ENCODE data around the gene SH3D19.

SH3D19 gene

DNA sequence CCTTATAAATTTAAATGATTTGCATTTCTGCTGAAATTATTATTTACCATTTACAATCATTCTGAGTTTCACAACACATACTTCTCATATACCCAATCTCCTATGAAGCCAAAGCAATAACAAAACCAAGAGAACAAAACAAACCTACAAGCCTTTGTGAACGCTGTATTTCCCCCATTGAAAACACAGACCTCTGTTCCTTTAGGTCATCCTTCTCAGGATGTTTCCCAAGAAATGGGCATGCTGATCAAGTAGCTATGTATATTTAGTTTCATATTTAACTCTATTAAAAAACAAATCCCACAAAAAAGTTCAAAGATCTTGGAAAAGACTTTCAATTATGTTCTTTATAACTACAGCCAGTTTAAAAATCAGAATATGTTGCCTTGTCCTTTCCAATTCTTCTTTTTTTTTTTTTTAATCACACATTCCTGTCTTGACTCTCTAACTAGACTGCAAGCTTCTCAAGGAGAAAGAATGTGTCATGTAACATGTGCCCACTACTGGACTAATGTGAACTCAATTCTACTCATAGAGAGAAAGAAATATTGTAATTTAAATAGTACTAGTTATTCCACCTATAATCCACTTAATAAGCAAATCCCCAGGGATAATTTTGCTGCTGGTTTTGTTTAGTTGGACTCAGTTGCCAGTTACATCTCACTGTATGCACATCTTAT, 132.7 kb downstream of the SH3D19 start:
- H3K79me2 ChIP-seq (ENCODE audit: low read length) = no peaks in the 10 kb centered on the region
- no peak overlapping the region for H3K4me3 ChIP-seq (ENCODE audit: low read length)
- no peaks in the 10 kb centered on the region for H3K36me3 ChIP-seq (replicated peaks; ENCODE audit: low read depth, low read length)
- TF ChIP-seq, protein P1, sequence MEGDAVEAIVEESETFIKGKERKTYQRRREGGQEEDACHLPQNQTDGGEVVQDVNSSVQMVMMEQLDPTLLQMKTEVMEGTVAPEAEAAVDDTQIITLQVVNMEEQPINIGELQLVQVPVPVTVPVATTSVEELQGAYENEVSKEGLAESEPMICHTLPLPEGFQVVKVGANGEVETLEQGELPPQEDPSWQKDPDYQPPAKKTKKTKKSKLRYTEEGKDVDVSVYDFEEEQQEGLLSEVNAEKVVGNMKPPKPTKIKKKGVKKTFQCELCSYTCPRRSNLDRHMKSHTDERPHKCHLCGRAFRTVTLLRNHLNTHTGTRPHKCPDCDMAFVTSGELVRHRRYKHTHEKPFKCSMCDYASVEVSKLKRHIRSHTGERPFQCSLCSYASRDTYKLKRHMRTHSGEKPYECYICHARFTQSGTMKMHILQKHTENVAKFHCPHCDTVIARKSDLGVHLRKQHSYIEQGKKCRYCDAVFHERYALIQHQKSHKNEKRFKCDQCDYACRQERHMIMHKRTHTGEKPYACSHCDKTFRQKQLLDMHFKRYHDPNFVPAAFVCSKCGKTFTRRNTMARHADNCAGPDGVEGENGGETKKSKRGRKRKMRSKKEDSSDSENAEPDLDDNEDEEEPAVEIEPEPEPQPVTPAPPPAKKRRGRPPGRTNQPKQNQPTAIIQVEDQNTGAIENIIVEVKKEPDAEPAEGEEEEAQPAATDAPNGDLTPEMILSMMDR (IDR thresholded peaks at IDR 0.05; ENCODE audit: low read depth, low read length) = no peak
- TF ChIP-seq EZH2phosphoT487 (IDR thresholded peaks at IDR 0.05; ENCODE audit: low read depth) = no peak
- H4K20me1 ChIP-seq (ENCODE audit: insufficient read depth, low read length) = no peaks in the 10 kb centered on the region
- H3K27ac ChIP-seq (ENCODE audit: low read length) = no peak overlapping the region
- no peaks in the 10 kb centered on the region; the same call in 1 of the 2 replicates for H3K9me3 ChIP-seq (ENCODE audit: insufficient read depth, low read length)
- H3K4me2 ChIP-seq (ENCODE audit: low read length) = no peak overlapping the region
- no peak overlapping the region for H3K9ac ChIP-seq (ENCODE audit: low read length)
- H2AFZ ChIP-seq (ENCODE audit: low read depth, low read length) = no peak overlapping the region
- H3K4me1 ChIP-seq (ENCODE audit: low read length) = peaks cover 3% of the 10 kb centered on the region; the same call in 1 of the 2 replicates
- no peaks in the 10 kb centered on the region for H3K27me3 ChIP-seq (ENCODE audit: low read depth, low read length)

- no peak overlapping the region for H3K4me2 ChIP-seq (ENCODE audit: low read length)
- no peaks in the 10 kb centered on the region for H4K20me1 ChIP-seq (ENCODE audit: insufficient read depth, low read length)
- H3K4me1 ChIP-seq (ENCODE audit: low read length) = peaks cover 6% of the 10 kb centered on the region; the same call in 1 of the 2 replicates
- H3K27ac ChIP-seq (ENCODE audit: low read length) = no peak overlapping the region
- no peaks in the 10 kb centered on the region for H3K79me2 ChIP-seq (ENCODE audit: low read length)
- no peak overlapping the region for H3K9ac ChIP-seq (ENCODE audit: low read length)
- H3K9me3 ChIP-seq (ENCODE audit: insufficient read depth, low read length) = no peaks in the 10 kb centered on the region
- no peaks in the 10 kb centered on the region for H3K36me3 ChIP-seq (replicated peaks; ENCODE audit: low read depth, low read length)
- H3K4me3 ChIP-seq (ENCODE audit: low read length) = no peak overlapping the region
- TF ChIP-seq, protein P1 (IDR thresholded peaks at IDR 0.05; ENCODE audit: low read depth, low read length) = no peak
- TF ChIP-seq EZH2phosphoT487 (IDR thresholded peaks at IDR 0.05; ENCODE audit: low read depth) = no peak
- no peaks in the 10 kb centered on the region for H3K27me3 ChIP-seq (ENCODE audit: low read depth, low read length)
- no peak overlapping the region for H2AFZ ChIP-seq (ENCODE audit: low read depth, low read length)
Observed at GRCh38 chr4:151184523-151185458, 140.6 kb downstream of the SH3D19 start.

- Histone ChIP-seq H3K4me2 (ENCODE audit: low read length) (no peak overlapping the region), H2AFZ (ENCODE audit: low read depth, low read length) (no peak overlapping the region), H3K9me3 (ENCODE audit: insufficient read depth, low read length) (no peaks in the 10 kb centered on the region), H4K20me1 (ENCODE audit: insufficient read depth, low read length) (no peaks in the 10 kb centered on the region), H3K27ac (ENCODE audit: low read length) (no peak overlapping the region), H3K4me3 (ENCODE audit: low read length) (no peak overlapping the region), H3K9ac (ENCODE audit: low read length) (no peak overlapping the region), H3K79me2 (ENCODE audit: low read length) (no peaks in the 10 kb centered on the region), H3K27me3 (ENCODE audit: low read depth, low read length) (no peaks in the 10 kb centered on the region), H3K36me3 (replicated peaks; ENCODE audit: low read depth, low read length) (no peaks in the 10 kb centered on the region), H3K4me1 (ENCODE audit: low read length) (peaks cover 6% of the 10 kb centered on the region; the same call in 1 of the 2 replicates)
- no peak for TF ChIP-seq EZH2phosphoT487 (IDR thresholded peaks at IDR 0.05; ENCODE audit: low read depth)
- TF ChIP-seq, protein P1 (IDR thresholded peaks at IDR 0.05; ENCODE audit: low read depth, low read length) = no peak
Observed at GRCh38 chr4:151182455-151182996, 142.9 kb downstream of the SH3D19 start.

GRCh38 chr4:151176685-151177084, 148.7 kb downstream of the SH3D19 start:
- Histone ChIP-seq H3K4me1 (ENCODE audit: low read length) (no peaks in the 10 kb centered on the region), H3K9ac (ENCODE audit: low read length) (no peak overlapping the region), H3K4me3 (ENCODE audit: low read length) (no peak overlapping the region), H3K9me3 (ENCODE audit: insufficient read depth, low read length) (no peaks in the 10 kb centered on the region), H2AFZ (ENCODE audit: low read depth, low read length) (no peak overlapping the region), H3K27me3 (ENCODE audit: low read depth, low read length) (no peaks in the 10 kb centered on the region), H4K20me1 (ENCODE audit: insufficient read depth, low read length) (no peaks in the 10 kb centered on the region), H3K4me2 (ENCODE audit: low read length) (no peak overlapping the region), H3K27ac (ENCODE audit: low read length) (no peak overlapping the region), H3K79me2 (ENCODE audit: low read length) (no peaks in the 10 kb centered on the region), H3K36me3 (replicated peaks; ENCODE audit: low read depth, low read length) (no peaks in the 10 kb centered on the region)
- TF ChIP-seq, protein P1 (IDR thresholded peaks at IDR 0.05; ENCODE audit: low read depth, low read length) = no peak
- no peak for TF ChIP-seq EZH2phosphoT487 (IDR thresholded peaks at IDR 0.05; ENCODE audit: low read depth)

Data from OCI-LY3 (cell line).